GM18907 (cell line): ENCODE data around the gene TBC1D19.

ENCODE experiments used
- ATAC-seq: cut with Tn5 transposase; IDR thresholded peaks from one replicate; pipeline ENCODE4 v1.9.1; 2021; ENCODE audit warnings: mild to moderate bottlenecking, moderate library complexity; ENCODE audit not compliant: unreplicated experiment

The TBC1D19 gene

DNA sequence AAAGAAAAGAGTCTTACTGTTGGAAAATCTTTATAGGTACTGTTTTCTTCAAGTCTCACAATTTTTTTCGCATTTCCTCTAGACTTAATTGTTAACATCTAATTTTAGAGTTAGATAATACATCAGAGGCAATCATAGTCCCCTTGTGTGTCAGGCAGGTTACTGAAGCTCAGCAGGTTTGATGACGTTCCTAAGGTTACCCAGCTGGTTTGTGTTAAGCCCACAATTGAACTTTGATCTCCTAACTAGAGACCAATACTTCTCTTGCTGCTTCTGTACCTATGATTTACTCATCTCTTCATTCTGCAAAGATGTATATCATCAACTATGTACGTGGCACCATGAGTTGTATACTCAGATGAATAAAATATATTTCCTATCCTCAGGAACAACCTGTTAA lies 145.1 kb downstream of the TBC1D19 start:
- ATAC-seq: no peak

DNA sequence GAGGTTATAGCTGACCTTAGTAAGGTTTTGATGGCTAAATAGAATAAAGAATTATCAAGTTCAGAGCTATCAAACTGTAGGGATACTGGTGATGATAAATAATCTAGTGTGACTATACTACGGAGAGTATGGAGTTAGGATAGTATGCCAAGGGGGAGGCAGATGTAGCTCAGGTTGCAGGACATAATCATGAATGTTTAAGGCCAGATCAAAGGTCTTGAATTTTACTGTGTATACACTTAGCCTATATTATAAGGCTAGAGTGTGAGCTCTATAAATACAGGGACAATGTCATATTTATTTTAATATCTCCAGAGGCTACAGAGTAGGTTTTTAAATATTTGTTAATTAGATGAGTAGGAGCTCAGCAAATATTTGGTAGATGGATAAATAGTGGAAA lies 145.7 kb downstream of the TBC1D19 start:
- no peak for ATAC-seq

GRCh38 chr4:26731351-26732035 lies 147.6 kb downstream of the TBC1D19 start:
- ATAC-seq: peak; percentile 92

- no peak for ATAC-seq
These were observed 148.5 kb downstream of the TBC1D19 start for GRCh38 chr4:26732356-26732755.

GRCh38 chr4:26736621-26737020 lies 152.7 kb downstream of the TBC1D19 start:
- ATAC-seq: no peak

- ATAC-seq: no peak
These were observed 153.5 kb downstream of the TBC1D19 start for GRCh38 chr4:26737385-26737784.

GRCh38 chr4:26741491-26741871 lies 157.6 kb downstream of the TBC1D19 start:
- ATAC-seq: no peak

GRCh38 chr4:26746802-26747213 lies 162.9 kb downstream of the TBC1D19 start:
- ATAC-seq: peak; percentile 100

- no peak for ATAC-seq
These were observed 164.9 kb downstream of the TBC1D19 start for GRCh38 chr4:26748811-26749210.

DNA sequence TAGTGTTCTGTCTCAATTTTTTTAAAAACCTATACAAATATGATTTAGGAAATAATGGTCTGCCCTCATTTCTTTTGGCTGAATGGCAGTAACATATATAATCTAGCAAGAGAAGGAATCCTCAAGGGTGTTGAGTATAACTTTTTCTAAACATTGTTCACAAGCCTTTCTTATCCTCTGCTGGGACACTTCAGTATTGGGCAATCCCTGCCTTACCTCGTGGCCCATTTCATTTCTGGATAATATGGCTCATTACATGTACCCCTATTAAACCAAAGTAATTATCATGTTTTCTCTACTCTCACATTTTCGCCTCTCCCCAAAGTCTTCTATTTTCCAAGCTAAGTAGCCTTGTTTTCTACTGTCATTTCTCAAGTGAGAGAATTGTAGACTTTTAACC lies 166.0 kb downstream of the TBC1D19 start:
- no peak for ATAC-seq

DNA sequence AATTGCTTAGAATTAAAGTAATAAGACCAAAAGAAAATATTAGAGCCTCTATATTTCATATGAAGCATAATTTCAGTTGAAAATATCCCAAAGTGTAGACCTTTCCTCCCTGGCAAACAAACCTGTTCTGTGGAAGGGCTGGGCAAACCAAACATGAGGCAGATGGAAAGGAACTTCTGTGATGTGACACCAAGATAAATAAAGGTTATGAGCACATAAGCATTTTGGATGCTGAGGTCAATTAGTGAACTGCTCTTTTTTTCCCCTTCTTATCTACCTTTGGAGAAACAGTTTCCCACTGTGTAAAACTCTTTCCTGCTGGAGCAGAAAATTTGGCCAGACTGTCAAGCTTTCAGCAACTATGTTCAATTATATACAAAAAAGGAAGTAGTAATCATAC lies 167.1 kb downstream of the TBC1D19 start:
- ATAC-seq: no peak

DNA sequence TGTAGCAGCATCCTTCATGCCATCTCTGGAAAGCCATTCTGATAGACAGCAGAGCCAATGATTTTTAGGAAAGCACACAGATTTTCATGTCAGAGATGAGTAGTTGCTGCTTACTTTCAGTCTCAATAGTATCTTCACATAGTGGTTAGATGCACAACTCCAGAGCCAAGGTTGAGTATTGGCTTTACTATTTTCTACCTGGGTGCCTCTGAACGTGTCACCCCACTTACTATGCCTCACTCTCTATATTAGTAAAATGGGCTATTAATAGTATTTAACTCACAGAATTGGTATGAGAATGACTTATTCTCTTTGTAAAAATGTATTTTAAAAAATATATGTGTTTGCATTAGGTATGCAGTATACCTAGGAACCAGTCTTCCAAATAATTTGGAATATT lies 168.0 kb downstream of the TBC1D19 start:
- ATAC-seq: peak; percentile 91

DNA sequence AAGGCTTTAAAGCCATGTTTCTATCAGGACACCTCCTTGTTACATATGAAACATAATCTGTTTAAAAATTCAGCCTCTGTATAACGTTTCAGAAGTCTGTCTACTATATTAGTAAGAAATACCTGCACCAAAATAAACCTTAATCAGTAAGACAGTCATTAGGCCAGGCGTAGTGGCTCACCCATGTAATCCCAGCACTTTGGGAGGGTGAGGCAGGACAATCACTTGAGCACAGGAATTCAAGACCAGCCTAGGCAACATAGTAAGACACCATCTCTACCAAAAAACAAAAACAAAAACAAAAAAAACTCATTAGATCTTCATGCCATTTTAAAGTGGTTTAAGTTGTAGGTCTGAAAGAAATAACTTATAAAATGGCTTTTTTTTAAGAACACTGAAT lies 169.3 kb downstream of the TBC1D19 start:
- ATAC-seq: no peak

DNA sequence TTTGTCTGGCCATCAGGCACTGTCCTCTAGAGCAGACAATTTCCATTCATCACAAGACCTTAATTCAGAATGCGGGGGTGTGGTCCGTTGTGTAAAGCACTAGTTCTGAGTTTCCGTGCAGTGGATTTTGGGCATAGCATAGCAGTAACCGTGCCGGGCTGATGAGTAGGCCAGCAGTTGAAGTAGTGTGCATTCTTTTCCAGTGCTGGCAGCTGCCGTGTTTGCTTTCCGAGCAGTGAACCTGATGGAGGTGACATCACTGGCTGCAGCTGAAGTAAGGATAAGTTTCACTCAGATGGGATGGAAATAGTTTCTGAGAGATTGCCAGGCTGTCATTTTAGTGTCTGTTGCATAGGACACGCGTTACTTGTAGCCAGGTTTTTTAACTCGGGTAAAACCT lies 169.7 kb downstream of the TBC1D19 start:
- no peak for ATAC-seq

GRCh38 chr4:26757751-26758150 lies 173.9 kb downstream of the TBC1D19 start:
- ATAC-seq: no peak

DNA sequence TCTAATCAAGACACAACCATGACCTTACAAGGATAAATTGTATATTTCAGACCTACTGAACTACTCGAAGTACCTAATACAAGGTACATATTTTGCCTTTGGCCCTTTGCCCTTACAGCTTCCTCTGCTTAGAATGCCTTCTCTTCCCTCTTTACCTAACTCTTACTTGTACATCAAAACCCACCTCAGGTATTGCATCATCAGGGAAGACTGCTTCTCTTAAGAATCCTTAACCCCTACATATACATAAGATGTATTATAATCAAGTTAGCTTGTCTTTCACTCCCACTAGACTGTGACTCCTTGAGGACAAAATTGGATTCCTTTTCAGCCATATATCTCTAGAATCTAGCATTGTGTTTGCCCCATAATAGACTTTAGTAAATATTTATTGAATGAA lies 175.0 kb downstream of the TBC1D19 start:
- no peak for ATAC-seq

GRCh38 chr4:26762650-26763049 lies 178.8 kb downstream of the TBC1D19 start:
- ATAC-seq: no peak

GRCh38 chr4:26763063-26763462 lies 179.2 kb downstream of the TBC1D19 start:
- ATAC-seq: no peak

DNA sequence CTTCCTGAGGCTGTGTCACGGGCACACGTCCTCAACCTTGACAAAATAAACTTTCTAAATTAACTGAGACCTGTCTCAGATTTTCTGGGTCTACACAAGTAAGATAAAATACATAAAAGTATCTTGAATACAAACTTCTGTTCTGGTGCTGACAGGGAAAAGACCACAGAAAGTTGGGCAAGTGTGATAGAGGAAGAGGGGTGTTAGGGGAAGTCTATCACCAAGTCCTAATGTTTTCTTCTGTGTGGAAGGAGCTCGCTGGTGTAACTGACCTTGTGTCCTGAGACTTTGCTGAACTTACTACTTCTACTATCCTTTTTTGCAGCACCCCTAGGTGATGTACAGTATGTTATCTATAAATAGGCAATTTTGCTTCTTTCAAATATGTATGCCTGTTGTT lies 179.8 kb downstream of the TBC1D19 start:
- ATAC-seq: no peak

GRCh38 chr4:26764231-26764630 lies 180.3 kb downstream of the TBC1D19 start:
- no peak for ATAC-seq

- no peak for ATAC-seq
These were observed 181.6 kb downstream of the TBC1D19 start for GRCh38 chr4:26765515-26765914.

DNA sequence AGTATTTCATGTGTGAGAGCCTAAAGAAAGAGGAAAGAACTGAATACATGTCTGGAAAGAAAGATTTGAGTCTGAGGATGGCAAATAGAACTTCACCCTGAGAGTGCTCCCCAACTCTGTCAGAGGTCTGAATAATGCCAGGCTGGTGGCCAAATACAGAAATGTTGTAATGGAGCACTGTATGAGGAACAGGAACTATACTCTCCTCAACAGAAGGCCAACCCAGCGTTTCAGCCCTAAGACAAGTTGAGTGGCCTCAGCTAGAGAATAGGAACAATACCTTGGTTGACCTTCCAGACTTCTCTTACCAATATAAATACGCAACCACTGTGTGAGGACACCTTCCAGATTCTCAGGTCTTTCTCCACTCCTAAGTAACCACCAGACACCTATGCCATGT lies 182.3 kb downstream of the TBC1D19 start:
- no peak for ATAC-seq
